Measurements from ENCODE around the gene GPS1. TPM values are rescaled to one million over a fixed set of nuclear protein-coding genes. Genes with fewer than 3 reads are reported as not detected.
A peak's percentile ranks its signal among the peaks of the same experiment; 100 is the strongest.
"Not testable (repeated sequence)": the region's sequence is repeated elsewhere in the genome, so short reads cannot be mapped to it uniquely, and the experiment has no call there.

The GPS1 gene
- total RNA-seq, 1 experiment from 2014 or later: 136 TPM

DNA sequence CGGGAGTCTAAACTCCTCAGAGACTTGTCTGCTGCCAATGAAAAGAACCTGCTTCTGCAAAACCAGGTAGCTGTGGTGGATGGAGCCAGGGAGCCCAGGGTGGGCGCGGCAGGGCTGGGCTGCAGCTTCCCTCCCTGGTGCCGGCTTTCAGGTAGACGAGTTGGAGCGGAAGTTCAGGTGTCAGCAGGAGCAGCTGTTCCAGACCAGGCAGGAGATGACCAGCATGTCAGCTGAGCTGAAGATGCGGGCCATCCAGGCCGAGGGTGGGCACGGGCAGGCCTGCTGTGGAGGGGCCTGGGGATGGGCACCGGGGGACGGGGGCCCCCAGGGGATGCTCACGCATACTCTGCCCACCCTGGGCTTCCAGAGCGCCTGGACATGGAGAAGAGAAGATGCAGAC is 23.5 kb upstream of the GPS1 start:
- no peak for DNase-seq (ENCODE audit: low read depth)

GRCh38 chr17:82028966-82029365 is 22.7 kb upstream of the GPS1 start:
- no peak for DNase-seq (ENCODE audit: low read depth)

DNA sequence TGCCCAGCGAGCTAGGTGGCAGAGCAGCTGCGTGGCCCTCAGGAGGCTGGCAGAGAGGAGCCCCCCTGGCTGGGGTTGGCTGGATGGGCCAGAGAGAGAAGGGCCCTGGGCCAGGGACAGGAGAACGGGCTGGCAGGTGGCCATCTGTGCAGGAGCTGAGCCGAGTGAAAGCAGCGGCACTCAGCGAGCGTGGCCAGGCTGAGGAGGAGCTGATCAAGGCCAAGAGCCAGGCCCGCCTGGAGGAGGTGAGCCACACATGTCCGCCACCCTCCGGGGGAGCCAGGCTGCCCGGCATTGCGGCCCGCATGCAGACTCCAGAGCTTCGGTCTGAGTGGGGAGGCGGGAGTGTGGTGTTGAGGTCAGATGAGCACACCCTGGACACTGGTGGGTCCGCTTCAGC is 22.3 kb upstream of the GPS1 start:
- DNase-seq (ENCODE audit: low read depth): peak; percentile 20

- DNase-seq (ENCODE audit: low read depth): no peak
These were observed 21.7 kb upstream of the GPS1 start for GRCh38 chr17:82029990-82030469.

- peak; percentile 23 for DNase-seq (ENCODE audit: low read depth)
These were observed 21.0 kb upstream of the GPS1 start for GRCh38 chr17:82030470-82031302.

DNA sequence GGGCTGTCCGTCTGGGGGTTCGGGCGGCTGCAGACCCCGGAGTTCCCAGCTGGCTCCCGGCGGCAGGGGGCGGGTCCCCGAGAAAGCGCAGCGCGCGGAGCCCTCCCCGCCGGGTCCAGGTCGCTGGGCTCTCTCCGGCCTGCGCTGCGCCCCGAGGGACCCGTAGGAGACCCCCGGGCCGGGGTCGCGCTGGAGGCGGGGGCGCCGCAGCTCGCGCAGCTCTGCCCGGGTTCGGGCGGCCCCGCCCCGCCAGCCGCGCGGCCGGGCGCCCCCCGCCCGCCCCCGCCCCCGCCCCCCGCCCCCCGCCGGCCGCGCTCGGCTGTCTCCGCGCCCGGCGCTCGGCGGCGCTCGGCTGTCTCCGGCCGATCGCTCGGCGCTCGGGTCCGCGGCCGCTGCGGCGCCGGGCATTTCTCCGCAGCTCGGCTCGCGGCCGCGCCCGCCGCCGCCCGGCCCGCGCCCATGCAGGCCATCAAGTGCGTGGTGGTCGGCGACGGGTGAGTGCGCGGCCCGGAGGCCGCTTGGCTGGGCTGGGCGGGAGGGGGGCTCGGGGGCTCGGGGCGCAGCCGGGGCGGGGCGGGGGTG is 20.3 kb upstream of the GPS1 start, which contains the start of gene RAC3:
TSS of gene RAC3 (plus strand) at position 376 of the 582 bp plus-strand sequence. CDS start at position 460, 84 bp downstream.
- peak; percentile 22 for DNase-seq (ENCODE audit: low read depth)

DNA sequence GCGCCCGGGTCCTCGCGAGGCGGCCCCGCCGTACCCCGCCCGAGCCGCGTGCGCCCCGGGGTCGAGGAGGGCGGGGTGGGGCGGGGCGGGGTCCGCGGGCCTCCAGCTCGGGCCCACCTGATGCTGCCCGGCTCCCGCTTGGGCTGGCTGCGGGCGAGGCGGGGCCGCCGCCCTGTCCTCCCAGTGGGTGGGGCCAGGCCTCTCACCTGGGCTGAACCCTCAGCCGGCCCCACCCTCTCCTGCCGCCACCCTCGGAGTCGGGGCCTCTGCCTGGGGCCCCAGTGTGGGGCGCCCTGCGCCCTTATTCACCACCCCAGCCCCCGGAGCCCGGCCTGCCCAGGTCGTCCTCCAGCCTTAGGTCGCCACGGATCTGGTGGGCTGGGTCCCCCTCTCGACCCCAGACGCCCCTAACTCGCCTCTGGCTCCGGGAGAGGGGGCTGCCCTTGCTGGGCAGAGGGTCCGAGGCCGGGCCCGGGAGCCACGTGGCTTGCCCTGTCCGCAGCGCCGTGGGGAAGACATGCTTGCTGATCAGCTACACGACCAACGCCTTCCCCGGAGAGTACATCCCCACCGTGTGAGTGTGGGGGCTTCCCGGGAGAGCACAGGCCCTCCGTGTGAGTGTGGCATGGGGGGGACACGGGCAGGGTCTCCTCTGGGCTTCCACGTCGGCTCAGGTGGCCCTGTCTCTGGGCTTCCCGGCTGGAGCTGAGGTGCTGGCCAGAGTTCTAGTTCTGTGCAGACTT is 19.6 kb upstream of the GPS1 start:
- DNase-seq (ENCODE audit: low read depth): no peak

GRCh38 chr17:82033359-82034085 is 18.2 kb upstream of the GPS1 start:
- DNase-seq (ENCODE audit: low read depth): no peak

- DNase-seq (ENCODE audit: low read depth): no peak
These were observed 17.2 kb upstream of the GPS1 start for GRCh38 chr17:82034371-82035011.

GRCh38 chr17:82035488-82035887 is 16.2 kb upstream of the GPS1 start:
- DNase-seq (ENCODE audit: low read depth): no peak

DNA sequence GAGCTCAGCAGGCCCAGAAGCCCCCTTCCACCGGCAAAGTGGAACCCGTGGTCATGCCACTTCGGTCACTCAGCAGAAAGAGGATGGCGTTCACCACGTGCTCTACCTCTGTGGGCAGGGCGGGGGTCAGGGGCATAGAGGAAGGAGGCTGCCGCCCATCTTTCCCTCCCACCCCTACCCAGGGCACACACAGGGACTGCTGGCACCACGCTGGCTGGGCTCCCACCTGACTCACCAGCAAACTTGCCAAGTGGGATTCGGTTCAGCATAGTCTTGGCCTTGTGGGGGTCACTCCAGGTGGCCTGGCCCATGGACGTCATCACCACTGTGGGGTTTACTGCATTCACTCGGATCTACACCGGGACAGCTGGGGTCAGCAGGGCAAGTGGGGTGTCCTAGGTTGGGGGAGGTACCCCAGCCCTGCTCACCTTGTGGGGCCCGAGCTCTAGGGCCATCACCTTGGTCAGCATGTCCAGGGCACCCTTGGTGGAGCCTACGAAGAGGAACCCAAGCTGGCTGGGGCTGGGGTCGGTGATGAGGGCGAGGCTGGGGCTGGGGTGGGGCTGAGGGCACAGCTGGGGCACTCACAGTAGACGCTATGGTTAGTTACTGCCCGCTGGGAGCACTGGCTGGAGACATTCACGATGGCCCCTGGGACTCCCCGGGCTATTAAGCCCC is 15.6 kb upstream of the GPS1 start:
- no peak for DNase-seq (ENCODE audit: low read depth)

- DNase-seq (ENCODE audit: low read depth): no peak
These were observed 15.0 kb upstream of the GPS1 start for GRCh38 chr17:82036634-82037091.

DNA sequence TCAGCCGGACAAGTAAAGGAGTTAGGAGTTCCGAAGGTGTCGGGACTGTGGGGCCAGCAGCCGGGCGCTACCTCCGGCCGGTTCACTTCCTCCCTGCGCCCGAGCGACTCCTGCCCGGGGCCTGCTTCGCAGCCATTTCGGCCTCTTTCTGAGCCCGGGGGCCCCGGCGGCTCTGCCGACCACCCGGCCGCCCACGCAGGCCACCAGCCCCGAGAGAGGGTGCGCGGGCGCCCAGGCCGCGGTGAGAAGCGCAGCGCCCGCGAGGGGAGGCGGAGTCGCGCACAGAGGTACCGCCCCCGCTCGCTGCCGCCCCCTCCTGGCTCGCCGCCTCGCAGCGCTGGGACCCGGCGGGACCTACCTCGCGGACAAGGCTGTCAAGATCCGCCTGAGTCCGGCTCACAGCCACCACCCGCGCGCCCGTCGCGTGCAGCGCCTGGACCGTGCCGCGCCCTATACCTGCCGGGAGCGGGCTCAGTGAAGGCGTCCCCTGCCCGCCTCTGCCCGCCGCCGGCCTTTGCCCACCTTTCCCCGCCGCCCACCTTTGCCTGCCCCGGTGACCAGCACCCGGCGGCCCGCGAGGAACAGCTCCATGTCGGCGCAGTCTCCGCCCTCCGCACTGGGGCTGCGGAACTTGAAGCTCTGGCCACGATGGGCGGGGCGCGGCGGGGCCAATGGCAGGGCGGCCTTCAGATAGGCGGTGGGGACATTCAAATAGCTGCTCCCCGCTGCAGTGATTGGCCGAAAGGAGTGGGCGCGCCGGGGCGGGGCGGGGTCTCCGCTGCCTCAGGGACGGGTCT is 14.4 kb upstream of the GPS1 start, which contains the start of gene DCXR:
TSS of gene DCXR (minus strand) at position 606 of the 797 bp plus-strand sequence. CDS start at position 591, 15 bp downstream.
- peak; percentile 95 for DNase-seq (ENCODE audit: low read depth)

GRCh38 chr17:82037889-82038195 is 13.9 kb upstream of the GPS1 start:
- no peak for DNase-seq (ENCODE audit: low read depth)

DNA sequence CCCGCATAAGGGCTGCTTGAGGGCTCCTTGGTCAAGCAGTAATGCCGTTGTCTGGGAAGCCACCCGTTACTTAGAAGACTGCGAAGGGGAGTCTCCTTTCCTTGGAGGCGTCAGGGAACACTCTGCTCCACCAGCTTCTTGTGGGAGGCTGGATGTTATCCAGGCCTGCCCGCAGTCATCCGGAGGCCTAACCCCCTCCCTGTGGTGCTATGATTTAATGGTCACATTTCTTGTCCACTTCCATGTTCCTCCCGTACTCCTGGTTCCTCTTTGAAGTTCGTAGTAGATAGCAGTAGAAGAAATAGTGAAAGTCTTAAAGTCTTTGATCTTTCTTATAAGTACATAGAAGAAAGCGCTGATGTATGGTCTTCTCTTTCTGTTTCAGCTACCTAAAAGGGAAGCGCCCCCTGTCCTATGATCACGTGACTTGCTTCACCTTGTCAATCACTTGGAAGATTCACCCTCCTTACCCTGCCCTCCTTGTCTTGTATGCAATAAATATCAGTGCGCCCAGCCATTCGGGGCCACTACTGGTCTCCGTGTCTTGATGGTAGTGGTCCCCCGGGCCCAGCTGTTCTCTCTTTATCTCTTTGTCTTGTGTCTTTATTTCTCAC is 12.8 kb upstream of the GPS1 start:
- not testable (repeated sequence) for DNase-seq (ENCODE audit: low read depth)

GRCh38 chr17:82039695-82040299 is 11.9 kb upstream of the GPS1 start:
- DNase-seq (ENCODE audit: low read depth): no peak

DNA sequence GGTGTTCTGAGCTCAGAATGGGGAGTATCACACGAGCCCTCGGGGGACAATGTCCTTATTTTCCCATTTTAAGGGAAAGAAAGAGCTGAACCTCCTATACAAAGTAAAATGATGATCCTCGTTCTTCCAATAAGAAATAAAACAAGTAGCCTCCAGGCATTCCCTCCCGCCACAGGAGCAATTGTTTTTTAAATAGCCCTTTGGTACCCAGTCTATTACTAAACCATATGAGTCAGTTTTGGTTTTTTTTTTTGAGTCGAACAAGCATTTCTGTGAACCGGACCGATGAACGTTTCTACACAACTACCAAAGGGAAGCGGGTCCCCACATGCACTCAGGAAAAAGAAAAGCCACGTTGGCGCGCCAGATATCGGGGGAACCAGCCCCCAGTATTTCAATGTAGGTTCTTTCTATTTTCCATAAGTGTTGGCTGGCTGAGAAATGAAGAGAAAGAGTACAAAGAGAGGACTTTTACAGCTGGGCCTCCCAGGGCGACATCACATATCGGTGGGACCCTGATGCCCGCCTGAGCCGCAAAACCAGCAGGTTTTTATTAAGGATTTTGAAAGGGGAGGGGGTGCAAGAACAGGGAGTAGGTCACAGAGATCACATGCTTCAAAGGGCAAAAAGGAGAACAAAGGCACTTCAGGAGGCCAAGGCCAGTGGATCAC is 10.4 kb upstream of the GPS1 start:
- DNase-seq (ENCODE audit: low read depth): peak; percentile 56

DNA sequence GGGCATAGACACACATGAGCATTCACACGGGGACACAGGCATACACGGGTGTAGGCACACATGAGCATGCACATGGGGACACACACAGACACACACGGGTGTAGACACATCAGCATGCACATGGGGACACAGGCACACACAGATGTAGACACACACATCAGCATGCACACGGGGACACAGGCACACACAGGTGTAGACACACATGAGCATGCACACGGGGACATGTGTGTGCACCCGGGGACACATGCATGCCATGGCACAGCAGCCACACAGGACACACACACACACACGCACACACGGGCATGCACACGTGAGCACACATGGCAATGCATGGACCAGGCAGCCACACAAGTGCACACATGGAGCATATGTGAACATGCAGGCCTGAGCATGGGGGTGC is 9.0 kb upstream of the GPS1 start:
- DNase-seq (ENCODE audit: low read depth): no peak
